GM10248 (cell line): ENCODE measurements around the gene KIF26B.

Experiments used
- CTCF ChIA-PET: fragments of 300-600 bp; sonication (Branson Sonifier 250); formaldehyde crosslinking; extraction: SDS; loops from one replicate; lab custom pipeline; 2021; ENCODE audit warnings: antibody characterized with exemption; lab: Yijun Ruan, JAX
- POLR2A ChIA-PET: fragments of 350-650 bp; sonication (Branson Sonifier 250); formaldehyde crosslinking; extraction: SDS; loops from one replicate; lab custom pipeline; 2020; ENCODE audit warnings: antibody characterized with exemption; lab: Yijun Ruan, JAX
- DNase-seq: peaks from one replicate; pipeline ENCODE4 v3.0.0; 2012; ENCODE audit errors: extremely low spot score
- TF ChIP-seq, protein P1 (sequence below): IDR thresholded peaks from 2 replicates; pipeline ENCODE4 v1.5.1; 2012; ENCODE audit warnings: mild to moderate bottlenecking, low read depth; ENCODE audit errors: extremely low read depth, missing control alignments, control extremely low read depth

KIF26B gene

DNA sequence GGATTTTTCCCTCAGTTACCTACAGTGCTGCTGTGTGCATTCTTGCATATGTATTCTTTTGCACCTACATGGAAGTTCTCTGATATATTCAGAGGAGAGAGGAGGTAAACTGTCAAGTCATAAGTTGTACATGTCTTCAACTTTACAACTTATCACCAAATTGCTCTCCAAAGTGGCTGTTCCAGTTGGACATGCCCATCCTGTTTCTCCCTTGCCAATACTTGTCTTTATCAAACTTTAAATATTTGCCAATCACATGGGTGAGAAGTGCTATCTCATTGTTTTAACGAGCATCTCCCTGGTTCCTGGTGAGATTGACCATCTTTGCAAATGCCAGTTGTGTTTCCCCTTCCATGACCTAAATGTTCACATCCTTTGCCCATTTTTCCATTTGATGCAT is 88.2 kb downstream of the KIF26B start:
- POLR2A ChIA-PET: no interaction called here
- TF ChIP-seq, protein P1, sequence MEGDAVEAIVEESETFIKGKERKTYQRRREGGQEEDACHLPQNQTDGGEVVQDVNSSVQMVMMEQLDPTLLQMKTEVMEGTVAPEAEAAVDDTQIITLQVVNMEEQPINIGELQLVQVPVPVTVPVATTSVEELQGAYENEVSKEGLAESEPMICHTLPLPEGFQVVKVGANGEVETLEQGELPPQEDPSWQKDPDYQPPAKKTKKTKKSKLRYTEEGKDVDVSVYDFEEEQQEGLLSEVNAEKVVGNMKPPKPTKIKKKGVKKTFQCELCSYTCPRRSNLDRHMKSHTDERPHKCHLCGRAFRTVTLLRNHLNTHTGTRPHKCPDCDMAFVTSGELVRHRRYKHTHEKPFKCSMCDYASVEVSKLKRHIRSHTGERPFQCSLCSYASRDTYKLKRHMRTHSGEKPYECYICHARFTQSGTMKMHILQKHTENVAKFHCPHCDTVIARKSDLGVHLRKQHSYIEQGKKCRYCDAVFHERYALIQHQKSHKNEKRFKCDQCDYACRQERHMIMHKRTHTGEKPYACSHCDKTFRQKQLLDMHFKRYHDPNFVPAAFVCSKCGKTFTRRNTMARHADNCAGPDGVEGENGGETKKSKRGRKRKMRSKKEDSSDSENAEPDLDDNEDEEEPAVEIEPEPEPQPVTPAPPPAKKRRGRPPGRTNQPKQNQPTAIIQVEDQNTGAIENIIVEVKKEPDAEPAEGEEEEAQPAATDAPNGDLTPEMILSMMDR: no peak
- no peak for DNase-seq
- CTCF ChIA-PET: no interaction called here

- TF ChIP-seq, protein P1: no peak
- POLR2A ChIA-PET: no interaction called here
- no peak for DNase-seq
- CTCF ChIA-PET: no interaction called here
Observed at GRCh38 chr1:245245021-245245667, 90.4 kb downstream of the KIF26B start.

GRCh38 chr1:245246433-245246832 is 91.6 kb downstream of the KIF26B start:
- POLR2A ChIA-PET: interaction anchor here (0.6 kb wide), 1 partner anchor 8 kb away, joined by 3 read pairs; no protein-coding TSS in a partner anchor

GRCh38 chr1:245247356-245247755 is 92.6 kb downstream of the KIF26B start:
- TF ChIP-seq, protein P1: no peak
- DNase-seq: no peak
- ChIA-PET CTCF (no interaction called here), POLR2A (no interaction called here)

More at GRCh38 chr1:245246433-245246832, 91.6 kb downstream of the KIF26B start:
- no peak for DNase-seq
- CTCF ChIA-PET: no interaction called here
- TF ChIP-seq, protein P1: no peak

DNA sequence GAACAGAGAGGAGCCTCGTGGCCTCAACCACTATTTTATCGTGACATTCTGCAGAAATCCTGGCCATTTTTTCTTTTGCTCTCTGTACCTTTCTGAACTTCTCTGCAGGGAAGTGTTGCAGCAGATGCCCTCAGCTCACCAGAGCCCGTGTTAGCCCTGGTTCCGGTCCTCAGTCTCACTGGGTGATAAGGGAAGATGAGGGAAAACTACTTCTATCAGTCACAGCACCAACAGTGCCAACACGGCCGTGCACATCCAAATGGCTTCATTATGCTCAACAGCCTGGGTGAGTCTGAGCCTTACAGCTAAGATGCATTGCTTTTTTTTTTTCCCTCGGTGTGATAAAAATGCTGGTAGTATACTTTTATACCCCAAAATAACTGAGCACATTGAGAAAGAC is 93.0 kb downstream of the KIF26B start:
- ChIA-PET POLR2A (no interaction called here), CTCF (no interaction called here)
- TF ChIP-seq, protein P1: no peak
- DNase-seq: no peak

GRCh38 chr1:245248231-245248731 is 93.5 kb downstream of the KIF26B start:
- ChIA-PET POLR2A (no interaction called here), CTCF (no interaction called here)
- no peak for DNase-seq
- TF ChIP-seq, protein P1: no peak
